Body of pancreas (tissue), 4 donors: ENCODE data around the gene CFAP97D2.

Source experiments
- CTCF ChIP-seq, 7 experiments: fragments of 450-650 bp in 4 of 7; fragments of 200-600 bp in 3 of 7; sonication (generic) in 3 of 7; IDR thresholded peaks; one replicate each; pipeline ENCODE4 v1.5.1; 2016 to 2019; ENCODE audit warnings: antibody characterized with exemption in 7 of 7
- POLR2A ChIP-seq, 3 donors: fragments of 450-650 bp; IDR thresholded peaks; one replicate each; pipeline ENCODE4 v1.6.1; 2016; ENCODE audit warnings: antibody characterized with exemption in 3 of 3, mild to moderate bottlenecking in 2 of 3

- TF ChIP-seq CTCF (IDR thresholded peaks at IDR 0.05) (no peak), POLR2A (IDR thresholded peaks at IDR 0.05) (no peak)
These were observed 51.1 kb downstream of the CFAP97D2 start for GRCh38 chr13:114230117-114230516.
